Panc1 (cell line): ENCODE results near the gene THAP9.

Experiments used
- CTCF ChIP-seq: fragments of 450-650 bp; IDR thresholded peaks from 2 replicates; pipeline ENCODE4 v1.5.1; 2017; ENCODE audit warnings: mild to moderate bottlenecking
- POLR2AphosphoS5 ChIP-seq: IDR thresholded peaks from 2 replicates; pipeline ENCODE4 v1.6.1; 2012; ENCODE audit warnings: mild to moderate bottlenecking, low read depth, low read length, moderate library complexity
- REST ChIP-seq, 2 experiments: IDR thresholded peaks; 2 replicates each; pipeline ENCODE4 v1.6.1; 2011 to 2012; ENCODE audit warnings: low read depth in 2 of 2, control low read depth in 1 of 2, low read length in 1 of 2, mild to moderate bottlenecking in 1 of 2, moderate library complexity in 1 of 2; ENCODE audit not compliant: insufficient read depth in 1 of 2
- SIN3A ChIP-seq: IDR thresholded peaks from 2 replicates; pipeline ENCODE4 v1.6.1; 2012; ENCODE audit warnings: low read depth, mild to moderate bottlenecking, low read length, moderate library complexity, borderline replicate concordance; ENCODE audit not compliant: insufficient read depth
- TCF7L2 ChIP-seq: IDR thresholded peaks from 2 replicates; pipeline ENCODE4 v1.6.1; 2011; ENCODE audit warnings: mild to moderate bottlenecking, low read depth, low read length, inconsistent platforms

GRCh38 chr4:82957045-82957444, 56.5 kb downstream of the THAP9 start:
- TF ChIP-seq SIN3A (no peak), CTCF (no peak), POLR2AphosphoS5 (no peak), REST (IDR thresholded peaks at IDR 0.05; ENCODE audit: insufficient read depth in 1 of 2, low read depth in 2 of 2, low read length in 1 of 2) (no peak), TCF7L2 (no peak)
